Sigmoid colon (tissue), 3 donors: ENCODE data around the gene VIT.

Experiments
- POLR2A ChIP-seq, 2 donors: fragments of 450-650 bp; IDR thresholded peaks; one replicate each; pipeline ENCODE4 v1.6.1; 2016; ENCODE audit warnings: antibody characterized with exemption in 2 of 2, mild to moderate bottlenecking in 2 of 2, moderate library complexity in 2 of 2
- TF ChIP-seq, protein P1 (sequence below), 4 experiments: fragments of 450-650 bp in 3 of 4; fragments of 200-600 bp in 1 of 4; IDR thresholded peaks; one replicate each; pipeline ENCODE4 v1.5.1; 2016 to 2019; ENCODE audit warnings: antibody characterized with exemption in 4 of 4, mild to moderate bottlenecking in 3 of 4, moderate library complexity in 2 of 4

DNA sequence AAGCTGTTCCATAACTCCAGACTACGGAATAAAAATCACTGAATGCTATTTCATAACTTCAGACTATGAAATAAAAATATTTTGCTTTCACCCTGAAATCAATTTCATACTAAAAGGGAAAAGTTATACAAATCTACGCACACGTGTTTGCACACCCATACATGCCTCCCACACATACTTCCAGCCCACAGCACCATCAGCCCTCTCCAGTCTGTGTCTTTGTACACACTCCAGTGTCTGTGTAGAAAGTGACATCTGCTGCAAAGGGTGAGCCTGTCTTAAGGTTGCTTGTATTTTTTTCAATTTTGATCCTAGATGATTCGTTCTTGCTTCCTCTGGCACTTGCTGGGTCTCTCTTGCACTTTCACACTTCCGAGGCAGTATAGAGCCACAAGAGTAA lies 53.6 kb downstream of the VIT start:
- TF ChIP-seq, protein P1, sequence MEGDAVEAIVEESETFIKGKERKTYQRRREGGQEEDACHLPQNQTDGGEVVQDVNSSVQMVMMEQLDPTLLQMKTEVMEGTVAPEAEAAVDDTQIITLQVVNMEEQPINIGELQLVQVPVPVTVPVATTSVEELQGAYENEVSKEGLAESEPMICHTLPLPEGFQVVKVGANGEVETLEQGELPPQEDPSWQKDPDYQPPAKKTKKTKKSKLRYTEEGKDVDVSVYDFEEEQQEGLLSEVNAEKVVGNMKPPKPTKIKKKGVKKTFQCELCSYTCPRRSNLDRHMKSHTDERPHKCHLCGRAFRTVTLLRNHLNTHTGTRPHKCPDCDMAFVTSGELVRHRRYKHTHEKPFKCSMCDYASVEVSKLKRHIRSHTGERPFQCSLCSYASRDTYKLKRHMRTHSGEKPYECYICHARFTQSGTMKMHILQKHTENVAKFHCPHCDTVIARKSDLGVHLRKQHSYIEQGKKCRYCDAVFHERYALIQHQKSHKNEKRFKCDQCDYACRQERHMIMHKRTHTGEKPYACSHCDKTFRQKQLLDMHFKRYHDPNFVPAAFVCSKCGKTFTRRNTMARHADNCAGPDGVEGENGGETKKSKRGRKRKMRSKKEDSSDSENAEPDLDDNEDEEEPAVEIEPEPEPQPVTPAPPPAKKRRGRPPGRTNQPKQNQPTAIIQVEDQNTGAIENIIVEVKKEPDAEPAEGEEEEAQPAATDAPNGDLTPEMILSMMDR (IDR thresholded peaks at IDR 0.05), result no peak
- TF ChIP-seq POLR2A (IDR thresholded peaks at IDR 0.05), result no peak
